SK-N-SH treated with all-trans-retinoic acid at 6 μM for 48 hours (cell line): Measurements from ENCODE around the gene ITPR2.
A peak's percentile ranks its signal among the peaks of the same experiment; 100 is the strongest.

ENCODE experiments used
- ATAC-seq: fragments of 200-7000 bp; cut with Tn5 transposase; 3 replicates; pipeline ENCODE4 v1.9.1; 2020; ENCODE audit warnings: mild to moderate bottlenecking, moderate library complexity
- BACH2 ChIP-seq: fragments of 250-450 bp; sonication (Bioruptor Pico); IDR thresholded peaks from 2 replicates; pipeline ENCODE4 v1.9.0; 2021; ENCODE audit warnings: mild to moderate bottlenecking, borderline replicate concordance
- CSDC2 ChIP-seq: fragments of 250-450 bp; sonication (Bioruptor Pico); IDR thresholded peaks from 2 replicates; pipeline ENCODE4 v1.5.0; 2020; ENCODE audit warnings: mild to moderate bottlenecking, moderate library complexity
- ESRRG ChIP-seq: fragments of 250-450 bp; sonication (Bioruptor Pico); IDR thresholded peaks from 2 replicates; pipeline ENCODE4 v1.6.1; 2021; ENCODE audit warnings: mild to moderate bottlenecking
- GLIS3 ChIP-seq: fragments of 250-450 bp; sonication (Bioruptor Pico); IDR thresholded peaks from 2 replicates; pipeline ENCODE4 v1.5.0; 2020; ENCODE audit warnings: mild to moderate bottlenecking, moderate library complexity
- ISL1 ChIP-seq: fragments of 250-450 bp; sonication (Bioruptor Pico); IDR thresholded peaks from 2 replicates; pipeline ENCODE4 v2.1.2; 2022; ENCODE audit warnings: mild to moderate bottlenecking, moderate library complexity
- OSR1 ChIP-seq: fragments of 250-450 bp; sonication (Bioruptor Pico); IDR thresholded peaks from 2 replicates; pipeline ENCODE4 v1.8.0; 2022; ENCODE audit warnings: moderate library complexity, mild to moderate bottlenecking, inconsistent platforms
- PATZ1 ChIP-seq: fragments of 250-450 bp; sonication (Bioruptor Pico); IDR thresholded peaks from 2 replicates; pipeline ENCODE4 v1.8.0; 2020; ENCODE audit warnings: mild to moderate bottlenecking, moderate library complexity, borderline replicate concordance
- PPARA ChIP-seq: fragments of 250-450 bp; sonication (Bioruptor Pico); IDR thresholded peaks from 2 replicates; pipeline ENCODE4 v1.5.0; 2020; ENCODE audit warnings: mild to moderate bottlenecking, borderline replicate concordance
- RARB ChIP-seq: fragments of 250-450 bp; sonication (Bioruptor Pico); IDR thresholded peaks from 2 replicates; pipeline ENCODE4 v1.8.0; 2021; ENCODE audit warnings: mild to moderate bottlenecking, moderate library complexity
- SNAI2 ChIP-seq: fragments of 250-450 bp; sonication (Bioruptor Pico); IDR thresholded peaks from 2 replicates; pipeline ENCODE4 v1.5.0; 2020; ENCODE audit warnings: mild to moderate bottlenecking, moderate library complexity
- TCF4 ChIP-seq: fragments of 250-450 bp; sonication (Bioruptor Pico); IDR thresholded peaks from 2 replicates; pipeline ENCODE4 v1.8.0; 2021; ENCODE audit warnings: mild to moderate bottlenecking, moderate library complexity, borderline replicate concordance
- TOX ChIP-seq: fragments of 250-450 bp; sonication (Bioruptor Pico); IDR thresholded peaks from 2 replicates; pipeline ENCODE4 v1.8.0; 2021; ENCODE audit warnings: mild to moderate bottlenecking, moderate library complexity, borderline replicate concordance
- TSHZ2 ChIP-seq: fragments of 250-450 bp; sonication (Bioruptor Pico); IDR thresholded peaks from 2 replicates; pipeline ENCODE4 v1.5.0; 2020; ENCODE audit warnings: mild to moderate bottlenecking, moderate library complexity
- ZC3H10 ChIP-seq: fragments of 250-450 bp; sonication (Bioruptor Pico); IDR thresholded peaks from 2 replicates; pipeline ENCODE4 v1.5.1; 2021; ENCODE audit warnings: mild to moderate bottlenecking, moderate library complexity
- ZFP3 ChIP-seq: fragments of 250-450 bp; sonication (Bioruptor Pico); IDR thresholded peaks from 2 replicates; pipeline ENCODE4 v1.5.0; 2020; ENCODE audit warnings: mild to moderate bottlenecking, moderate library complexity
- ZFP30 ChIP-seq: fragments of 450-650 bp; formaldehyde crosslinking; IDR thresholded peaks from 2 replicates; pipeline ENCODE4 v1.5.0; 2022; ENCODE audit warnings: mild to moderate bottlenecking, moderate library complexity
- ZNF565 ChIP-seq: fragments of 450-650 bp; formaldehyde crosslinking; conservative IDR thresholded peaks from 2 replicates; pipeline ENCODE4 v1.5.0; 2020; ENCODE audit warnings: low read depth, mild to moderate bottlenecking, moderate library complexity
- ZNF70 ChIP-seq: fragments of 450-650 bp; formaldehyde crosslinking; IDR thresholded peaks from 2 replicates; pipeline ENCODE4 v1.5.0; 2020; ENCODE audit warnings: mild to moderate bottlenecking, moderate library complexity
- ZNF8 ChIP-seq: fragments of 450-650 bp; formaldehyde crosslinking; IDR thresholded peaks from 2 replicates; pipeline ENCODE4 v1.5.0; 2020; ENCODE audit warnings: mild to moderate bottlenecking, moderate library complexity

The ITPR2 gene

GRCh38 chr12:26599096-26599695 lies 233.8 kb downstream of the ITPR2 start (continued):
- TF ChIP-seq ZC3H10 (CRISPR knock-in tag) (no peak), TOX (CRISPR knock-in tag) (no peak), RARB (no peak), ZFP30 (CRISPR knock-in tag) (no peak)
- TF ChIP-seq, all 23 proteins: peak for 0

DNA sequence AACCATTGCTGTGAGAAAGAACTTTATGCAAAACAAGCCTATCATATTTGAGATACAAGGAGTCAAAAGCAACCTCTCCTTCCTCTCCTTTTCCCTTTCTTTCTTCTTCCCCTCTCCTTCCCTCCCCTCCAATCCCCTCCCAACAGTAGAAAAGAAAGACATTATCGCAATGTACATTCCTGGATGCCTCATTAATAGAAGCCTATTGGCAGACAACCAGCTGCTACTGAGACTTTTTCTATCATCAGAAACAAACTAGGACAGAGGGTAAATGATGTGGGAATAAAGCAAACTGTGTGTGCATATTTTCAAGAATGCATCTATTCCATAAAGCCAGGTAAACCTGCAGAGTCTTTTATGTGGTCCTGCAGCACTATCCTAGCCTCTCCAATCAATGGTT lies 237.2 kb downstream of the ITPR2 start:
- no peak for ATAC-seq
- TF ChIP-seq BACH2 (CRISPR knock-in tag) (no peak), TOX (CRISPR knock-in tag) (no peak), GLIS3 (CRISPR knock-in tag) (no peak), TSHZ2 (CRISPR knock-in tag) (no peak), PATZ1 (no peak), ZC3H10 (CRISPR knock-in tag) (no peak), OSR1 (CRISPR knock-in tag) (no peak)

DNA sequence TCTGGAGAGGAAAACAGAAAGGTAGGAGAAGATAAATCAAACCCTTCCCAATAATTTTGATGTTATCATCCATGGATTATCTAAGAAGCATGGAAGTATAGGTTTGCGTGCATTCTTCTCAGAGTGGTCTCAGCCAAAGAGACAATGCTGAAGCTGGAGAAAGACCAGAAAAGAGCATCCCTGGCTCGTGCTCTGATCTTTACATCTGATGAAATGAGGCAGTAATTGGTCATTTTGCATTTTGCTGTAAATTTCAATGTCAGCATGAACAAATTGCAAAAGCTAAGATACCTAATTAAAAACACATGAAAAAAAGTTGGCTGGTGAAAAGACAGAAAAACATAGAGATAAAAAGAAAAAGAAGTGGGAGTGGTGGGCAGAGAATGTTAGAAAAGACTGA lies 252.4 kb downstream of the ITPR2 start:
- TF ChIP-seq SNAI2 (CRISPR knock-in tag) (no peak), ISL1 (CRISPR knock-in tag) (no peak), CSDC2 (no peak), TCF4 (CRISPR knock-in tag) (0 out of 2 replicates have a peak, but pooled peaks have one; percentile 50), ZFP30 (CRISPR knock-in tag) (no peak), TSHZ2 (CRISPR knock-in tag) (peak; percentile 68; the same call in 1 of the 2 replicates), ZNF70 (CRISPR knock-in tag) (no peak), ZC3H10 (CRISPR knock-in tag) (no peak)
- ATAC-seq, result no peak

DNA sequence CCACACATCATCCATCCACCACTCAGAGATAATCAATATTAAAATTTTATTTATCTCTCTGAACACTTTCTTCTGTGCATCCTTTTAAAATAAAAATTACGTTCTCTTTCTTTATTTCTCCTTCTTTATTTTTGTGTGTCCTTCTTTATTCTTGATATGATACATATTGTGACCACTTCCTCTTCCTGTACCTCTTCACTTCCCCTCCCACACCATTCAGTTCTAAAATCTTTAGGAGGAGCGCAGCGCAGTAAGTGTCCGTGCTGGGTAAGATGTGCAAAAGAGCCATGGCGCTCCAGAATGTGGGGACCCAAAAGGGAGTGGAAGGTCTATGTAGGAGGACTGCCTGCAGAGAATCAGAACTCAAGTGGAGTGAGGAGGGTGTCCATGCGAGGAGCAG lies 256.7 kb downstream of the ITPR2 start:
- ATAC-seq, result no peak
- TF ChIP-seq ZNF565 (no peak), ZNF8 (CRISPR knock-in tag) (no peak), PPARA (CRISPR knock-in tag) (no peak), ESRRG (CRISPR knock-in tag) (no peak)

GRCh38 chr12:26573225-26573909 lies 259.6 kb downstream of the ITPR2 start:
- no peak for TF ChIP-seq ZFP3 (CRISPR knock-in tag)
- TF ChIP-seq ZFP30 (CRISPR knock-in tag), result no peak
- no peak for TF ChIP-seq GLIS3 (CRISPR knock-in tag)
- TF ChIP-seq TOX (CRISPR knock-in tag), result no peak
- ATAC-seq, result no peak
